Activated naive CD8-positive, alpha-beta T cell (primary cell): Measurements from ENCODE around the gene PCGF1.
A peak's percentile ranks its signal among the peaks of the same experiment; 100 is the strongest.
"Not testable (repeated sequence)": the region's sequence is repeated elsewhere in the genome, so short reads cannot be mapped to it uniquely, and the experiment has no call there.

Experiments
- H3K27ac Mint-ChIP-seq: one replicate; pipeline ENCODE4 v1.8.0; 2021; ENCODE audit warnings: mixed read lengths
- H3K27me3 Mint-ChIP-seq: one replicate; pipeline ENCODE4 v1.8.0; 2021; ENCODE audit warnings: mixed read lengths
- H3K36me3 Mint-ChIP-seq: one replicate; pipeline ENCODE4 v1.8.0; 2021; ENCODE audit warnings: mixed read lengths
- H3K4me1 Mint-ChIP-seq: one replicate; pipeline ENCODE4 v1.8.0; 2021; ENCODE audit warnings: low read depth, mixed read lengths
- H3K4me3 Mint-ChIP-seq: one replicate; pipeline ENCODE4 v1.8.0; 2021; ENCODE audit warnings: mild to moderate bottlenecking, mixed read lengths
- H3K9me3 Mint-ChIP-seq: one replicate; pipeline ENCODE4 v1.8.0; 2021; ENCODE audit warnings: low read depth, mixed read lengths

Gene PCGF1

DNA sequence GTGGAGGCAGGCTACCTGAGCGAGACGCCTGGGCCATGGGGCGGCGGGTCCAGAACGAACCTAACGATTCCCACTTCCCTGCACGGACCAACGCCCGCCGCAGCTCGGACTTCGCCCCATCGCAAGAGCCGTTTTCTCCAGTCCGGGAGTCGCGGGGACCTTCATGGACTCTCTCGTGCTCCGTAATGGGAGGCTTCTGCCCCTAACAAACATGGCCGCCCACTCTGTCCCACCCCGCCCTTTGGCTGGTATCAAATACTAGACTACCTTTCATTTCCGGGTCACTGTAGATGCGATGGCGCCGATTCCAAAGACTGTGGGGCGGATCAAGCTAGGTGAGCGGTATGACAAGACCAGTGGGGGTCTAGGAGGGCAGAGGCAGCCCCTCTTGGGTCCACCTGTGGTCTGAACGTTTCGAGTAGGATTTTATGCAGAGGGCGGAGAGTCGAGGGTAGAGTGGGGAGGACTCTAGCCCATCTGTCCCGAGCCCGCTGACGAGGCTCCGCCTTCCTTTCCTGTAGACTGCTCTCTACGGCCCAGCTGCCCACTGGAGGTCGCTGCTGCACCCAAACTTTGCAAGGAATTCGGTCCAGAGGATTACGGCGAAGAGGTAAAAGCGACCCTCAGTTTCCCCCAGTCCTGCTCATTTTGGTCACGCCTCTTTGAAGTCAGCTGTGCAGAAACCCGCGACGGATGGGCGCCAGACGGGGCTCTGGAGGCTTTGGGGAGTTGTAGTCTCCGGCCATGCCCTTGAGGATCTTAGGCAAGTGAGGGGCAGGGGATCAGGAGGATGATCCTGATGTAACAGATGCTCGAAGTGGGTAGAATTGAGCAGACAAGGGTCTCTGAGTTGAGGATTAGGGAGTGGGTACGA is 24.5 kb downstream of the PCGF1 start, which contains the start of the genes CCDC142 and TTC31:
Gene CCDC142, minus strand, starts transcription at position 198 of the 874 bp plus-strand sequence. Its CDS starts 161 bp downstream, at position 37.
Gene TTC31, plus strand, starts transcription at position 281 of the 874 bp plus-strand sequence. Its CDS starts 15 bp downstream, at position 296.
- no peaks in the 10 kb centered on the region for H3K36me3 Mint-ChIP-seq
- no peaks in the 10 kb centered on the region for H3K27me3 Mint-ChIP-seq
- H3K4me1 Mint-ChIP-seq = peaks cover 38% of the 10 kb centered on the region

DNA sequence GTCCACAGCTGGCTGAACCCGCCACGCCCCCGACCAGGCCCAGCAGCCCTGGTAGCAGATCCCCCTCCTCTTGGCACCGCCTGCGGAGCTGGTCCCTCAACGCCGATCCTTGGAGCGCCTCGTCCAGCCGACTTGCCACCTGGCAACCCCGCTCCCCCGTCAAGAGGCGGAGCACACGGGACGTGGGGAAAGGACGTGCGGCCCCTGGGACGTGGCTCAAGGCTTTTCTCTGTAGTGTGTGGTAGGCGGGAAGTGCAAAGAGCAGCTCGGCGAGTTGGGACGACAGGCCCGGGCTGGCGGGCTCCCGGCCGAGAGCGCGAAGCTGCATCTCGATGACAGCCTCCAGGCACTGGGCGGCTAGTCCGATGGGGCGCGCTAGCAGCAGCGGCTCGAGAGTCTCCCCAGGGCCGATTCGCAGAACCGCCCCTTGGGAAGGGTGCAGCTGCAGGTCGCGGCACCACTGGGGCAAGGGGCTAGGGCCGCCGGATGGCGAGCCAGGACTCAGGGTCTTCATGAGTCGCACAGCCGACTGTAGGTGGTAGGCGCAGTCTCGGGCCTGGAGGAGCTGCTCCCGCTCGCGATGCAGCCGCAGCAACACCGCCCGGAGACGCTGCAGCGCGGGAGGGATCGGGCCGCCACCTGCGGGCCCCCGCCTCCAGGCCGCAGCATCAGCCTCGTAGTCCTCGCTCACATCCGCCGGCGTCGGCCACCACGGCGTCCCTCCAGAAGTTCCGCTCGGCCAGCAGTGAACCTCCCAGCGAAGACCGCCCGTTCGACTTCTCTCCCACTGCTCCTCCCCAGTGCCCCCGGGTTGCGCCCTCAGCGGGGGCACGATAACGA is 25.3 kb downstream of the PCGF1 start:
- H3K36me3 Mint-ChIP-seq = peaks cover 4% of the 10 kb centered on the region
- H3K4me3 Mint-ChIP-seq = peak overlapping the region; percentile 99
- no peaks in the 10 kb centered on the region for H3K9me3 Mint-ChIP-seq
- H3K27ac Mint-ChIP-seq = peak overlapping the region; percentile 99
- H3K4me1 Mint-ChIP-seq = peaks cover 38% of the 10 kb centered on the region
- no peaks in the 10 kb centered on the region for H3K27me3 Mint-ChIP-seq

More for the DNA sequence above, 24.5 kb downstream of the PCGF1 start, which contains the start of the genes CCDC142 and TTC31:
- Mint-ChIP-seq H3K4me3 (peak within 1 kb of the TSS; percentile 99), H3K27ac (peak within 1 kb of the TSS; percentile 99), H3K9me3 (no peaks in the 10 kb centered on the region)

DNA sequence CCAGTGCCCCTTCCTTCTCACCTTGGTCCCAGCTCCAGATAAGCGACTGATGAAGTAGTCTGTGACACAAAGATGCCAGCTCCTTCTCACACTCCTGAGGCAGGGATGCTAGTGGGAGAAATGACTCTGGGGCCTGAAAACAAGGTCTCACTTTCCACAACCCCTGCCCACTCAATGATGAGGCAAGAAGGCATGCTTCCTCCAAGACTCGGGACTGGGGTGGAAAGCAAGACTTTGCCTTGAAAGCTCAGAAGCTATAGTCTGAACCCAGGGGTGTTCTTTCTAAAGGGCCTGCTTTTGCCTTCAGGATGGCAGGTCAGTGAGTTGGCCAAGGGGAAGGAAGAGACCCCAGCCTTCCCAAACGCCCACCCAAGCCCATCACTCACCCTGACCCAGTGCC is 26.1 kb downstream of the PCGF1 start:
- Mint-ChIP-seq H3K27me3 (no peaks in the 10 kb centered on the region), H3K9me3 (no peaks in the 10 kb centered on the region), H3K36me3 (peaks cover 4% of the 10 kb centered on the region), H3K27ac (no peak overlapping the region), H3K4me1 (peaks cover 36% of the 10 kb centered on the region), H3K4me3 (peak overlapping the region; percentile 99)

DNA sequence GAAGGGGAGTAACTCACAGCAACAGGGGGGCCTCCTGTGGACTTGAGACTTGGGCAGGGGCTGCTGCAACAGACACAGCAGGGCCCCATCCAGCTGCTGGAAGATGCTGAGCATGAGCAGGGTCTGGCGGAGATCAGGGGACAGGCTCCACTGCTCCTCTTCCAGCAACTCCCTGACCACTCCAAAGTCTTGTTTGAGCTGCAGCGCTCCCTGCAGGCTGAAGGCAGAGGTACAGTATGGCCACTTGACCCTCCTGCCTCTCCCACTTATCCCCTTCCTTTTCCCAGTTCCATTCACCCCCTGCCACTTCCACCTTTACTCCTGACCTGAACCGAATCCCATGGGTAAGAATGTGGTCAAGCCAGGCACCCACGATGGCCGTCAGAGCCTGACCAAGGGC is 32.6 kb downstream of the PCGF1 start:
- Mint-ChIP-seq H3K4me3 (no peak overlapping the region), H3K9me3 (no peaks in the 10 kb centered on the region), H3K36me3 (peaks cover 7% of the 10 kb centered on the region), H3K27me3 (no peaks in the 10 kb centered on the region), H3K4me1 (peaks cover 25% of the 10 kb centered on the region), H3K27ac (no peak overlapping the region)

DNA sequence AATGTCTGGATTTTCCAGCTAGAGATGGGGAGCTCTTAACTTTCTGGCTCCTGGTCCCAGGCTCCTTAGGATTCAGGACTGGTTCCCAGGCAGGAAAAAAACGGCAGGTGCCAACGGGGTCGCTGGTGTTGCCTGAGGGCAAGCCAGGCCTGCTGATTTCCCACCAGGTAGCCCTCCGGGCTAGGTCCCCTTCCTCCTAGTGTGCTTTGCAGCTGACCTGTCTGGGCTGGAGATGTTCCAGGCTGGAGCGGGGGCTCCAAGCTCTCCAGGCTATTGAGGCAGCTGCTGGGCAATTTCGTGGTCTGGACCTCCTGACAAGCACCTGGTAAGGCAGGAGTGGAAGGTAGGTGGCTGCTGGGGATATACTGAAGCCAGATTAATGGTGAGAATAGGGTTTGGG is 33.0 kb downstream of the PCGF1 start:
- Mint-ChIP-seq H3K4me3 (no peak overlapping the region), H3K27me3 (no peaks in the 10 kb centered on the region), H3K4me1 (peaks cover 25% of the 10 kb centered on the region), H3K27ac (no peak overlapping the region), H3K9me3 (no peaks in the 10 kb centered on the region), H3K36me3 (peaks cover 7% of the 10 kb centered on the region)

DNA sequence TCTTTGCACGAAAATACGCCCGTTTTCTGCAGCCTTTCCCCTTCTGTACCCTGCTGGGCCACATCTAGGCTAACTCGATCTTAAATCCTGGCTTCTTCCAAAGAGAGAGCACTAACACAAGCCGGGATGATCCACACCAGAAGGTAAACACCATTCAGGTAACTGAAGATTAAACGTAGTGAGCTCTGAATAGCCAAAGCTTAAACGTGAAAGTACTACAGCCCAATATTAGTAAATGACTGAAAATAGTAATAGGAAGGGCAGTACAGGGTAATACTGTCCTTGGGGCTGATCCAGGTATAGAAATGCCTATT is 34.6 kb downstream of the PCGF1 start:
- Mint-ChIP-seq H3K27ac (peak overlapping the region; percentile 97), H3K36me3 (peaks cover 7% of the 10 kb centered on the region), H3K9me3 (no peaks in the 10 kb centered on the region), H3K4me1 (peaks cover 21% of the 10 kb centered on the region), H3K4me3 (peak overlapping the region; percentile 99), H3K27me3 (no peaks in the 10 kb centered on the region)

DNA sequence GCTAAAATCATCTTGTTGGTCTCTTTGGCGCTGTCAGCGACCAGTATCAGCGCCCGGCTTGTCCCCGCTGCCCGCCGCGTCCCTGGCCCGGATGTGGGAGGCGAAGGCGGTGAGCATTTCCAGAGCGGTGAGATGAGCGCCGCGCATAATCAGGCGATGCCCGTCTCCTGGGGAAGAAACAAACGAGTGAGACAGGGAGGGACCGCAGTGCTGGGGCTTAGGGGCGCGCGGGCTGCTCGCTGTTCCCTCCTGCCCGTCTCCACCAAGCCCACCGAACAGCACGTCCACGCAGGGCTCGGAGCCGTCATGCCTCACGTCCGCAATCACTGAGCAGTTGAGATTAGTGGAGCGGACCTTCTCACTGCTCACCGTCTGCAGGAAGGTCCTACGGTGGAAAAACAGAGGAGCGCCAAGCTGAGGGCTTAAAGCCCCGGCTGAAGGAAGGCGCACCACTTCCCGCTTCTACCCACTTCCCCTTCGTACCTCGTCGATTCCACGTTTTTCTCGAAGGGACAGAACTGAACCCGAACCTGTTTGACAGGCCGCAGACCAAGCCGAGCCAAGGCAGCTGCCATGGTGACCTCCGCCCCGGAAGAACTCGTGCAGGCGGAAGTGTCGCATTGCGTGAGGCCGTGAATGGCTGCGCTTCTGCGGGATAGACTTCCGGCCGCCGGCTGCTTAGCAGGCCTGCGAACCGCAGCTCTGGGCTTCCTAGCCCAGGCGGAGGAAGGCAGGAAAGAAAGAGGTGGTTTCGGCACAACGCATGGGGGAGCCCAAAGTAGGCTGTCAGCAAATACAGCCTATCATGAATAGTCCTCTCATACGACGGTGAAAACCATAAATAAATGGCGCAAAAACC is 35.2 kb downstream of the PCGF1 start, which contains the start of gene MRPL53:
Gene MRPL53, minus strand, starts transcription at position 595 of the 859 bp plus-strand sequence. Its CDS starts 20 bp downstream, at position 575.
- H3K4me3 Mint-ChIP-seq = peak within 1 kb of the TSS; percentile 99

DNA sequence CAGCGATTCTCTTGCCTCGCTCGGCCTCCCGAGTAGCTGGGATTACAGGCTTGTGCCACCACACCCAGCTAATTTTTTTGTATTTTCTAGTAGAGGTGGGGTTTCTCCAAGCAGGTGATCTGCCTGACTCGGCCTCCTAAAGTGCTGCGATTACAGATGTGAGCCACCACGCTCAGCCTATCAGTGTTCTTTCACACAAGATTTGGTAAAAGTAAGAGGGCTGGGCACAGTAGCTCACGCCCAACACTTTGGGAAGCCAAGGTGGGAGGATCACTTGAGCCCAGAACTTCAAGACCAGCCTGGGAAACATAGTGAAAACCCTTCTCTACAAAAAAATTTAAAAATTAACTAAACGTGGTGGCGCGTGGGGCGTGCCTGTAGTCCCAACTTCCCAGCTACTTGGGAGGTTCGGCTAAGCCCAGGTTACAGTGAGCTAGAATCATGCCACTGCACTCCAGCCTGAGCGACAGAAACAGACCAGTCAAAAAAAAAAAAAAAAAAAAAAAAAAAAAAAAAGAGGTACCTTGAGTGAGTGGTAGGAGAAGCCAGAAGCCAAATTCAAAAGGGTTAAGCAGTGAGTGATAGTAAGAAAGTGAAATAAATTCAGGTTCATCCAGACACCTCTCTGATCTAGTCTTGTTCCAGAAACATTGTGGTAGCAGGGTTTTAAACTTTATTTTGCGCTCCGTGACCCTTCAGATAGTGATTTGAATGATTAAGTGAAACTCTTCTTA is 36.0 kb downstream of the PCGF1 start:
- Mint-ChIP-seq H3K27ac (peak overlapping the region; percentile 97), H3K4me3 (peak overlapping the region; percentile 99), H3K27me3 (no peaks in the 10 kb centered on the region), H3K9me3 (no peaks in the 10 kb centered on the region), H3K36me3 (peaks cover 4% of the 10 kb centered on the region), H3K4me1 (peaks cover 21% of the 10 kb centered on the region)

More for the DNA sequence above, 35.2 kb downstream of the PCGF1 start, which contains the start of gene MRPL53:
- Mint-ChIP-seq H3K36me3 (peaks cover 4% of the 10 kb centered on the region), H3K4me1 (peaks cover 21% of the 10 kb centered on the region), H3K27me3 (no peaks in the 10 kb centered on the region), H3K27ac (peak within 1 kb of the TSS; percentile 97), H3K9me3 (no peaks in the 10 kb centered on the region)

DNA sequence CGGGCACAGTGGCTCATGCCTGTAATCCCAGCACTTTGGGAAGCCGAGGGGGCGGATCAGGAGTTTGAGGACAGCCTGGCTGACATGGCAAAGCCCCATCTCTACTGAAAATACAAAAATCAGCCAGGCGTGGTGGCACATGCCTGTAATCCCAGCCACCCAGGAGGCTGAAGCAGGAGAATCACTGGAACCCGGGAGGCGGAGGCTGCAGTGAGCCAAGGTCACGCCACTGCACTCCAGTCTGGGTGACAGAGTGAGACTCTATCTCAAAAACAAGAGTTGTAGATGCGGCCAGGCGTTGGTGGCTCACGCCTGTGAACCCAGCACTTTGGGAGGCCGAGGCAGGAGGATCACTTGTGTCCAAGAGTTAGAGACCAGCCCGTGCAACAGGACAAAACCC is 36.8 kb downstream of the PCGF1 start:
- peak overlapping the region; percentile 94 for H3K27ac Mint-ChIP-seq
- H3K4me1 Mint-ChIP-seq = peaks cover 23% of the 10 kb centered on the region
- not testable (repeated sequence) for H3K27me3 Mint-ChIP-seq, H3K9me3 Mint-ChIP-seq, H3K36me3 Mint-ChIP-seq
- H3K4me3 Mint-ChIP-seq = peak overlapping the region; percentile 80

DNA sequence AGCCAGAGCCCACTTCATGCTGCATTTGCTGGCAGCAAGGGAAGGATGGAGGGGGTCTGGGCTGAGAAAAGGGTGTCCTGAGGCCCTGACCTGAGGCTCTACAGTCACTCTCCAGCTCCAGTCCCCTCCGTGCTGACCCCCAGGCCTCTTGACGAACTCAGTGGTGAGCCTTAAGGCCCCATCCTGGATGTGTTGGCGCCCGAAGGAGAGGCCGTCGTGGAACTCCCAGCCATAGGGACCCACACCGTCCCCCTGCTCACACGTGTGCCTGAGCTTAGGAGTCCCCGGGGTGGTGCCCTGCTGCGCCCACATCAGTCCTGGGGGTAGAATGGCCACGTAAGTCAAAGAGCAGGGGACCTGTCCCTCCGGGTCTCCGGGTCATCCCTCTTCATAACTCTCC is 43.1 kb downstream of the PCGF1 start:
- H3K27ac Mint-ChIP-seq = peak overlapping the region; percentile 76
- H3K9me3 Mint-ChIP-seq = no peaks in the 10 kb centered on the region
- peaks cover 27% of the 10 kb centered on the region for H3K4me1 Mint-ChIP-seq
- H3K27me3 Mint-ChIP-seq = no peaks in the 10 kb centered on the region
- peak overlapping the region; percentile 84 for H3K4me3 Mint-ChIP-seq
- peaks cover 3% of the 10 kb centered on the region for H3K36me3 Mint-ChIP-seq

DNA sequence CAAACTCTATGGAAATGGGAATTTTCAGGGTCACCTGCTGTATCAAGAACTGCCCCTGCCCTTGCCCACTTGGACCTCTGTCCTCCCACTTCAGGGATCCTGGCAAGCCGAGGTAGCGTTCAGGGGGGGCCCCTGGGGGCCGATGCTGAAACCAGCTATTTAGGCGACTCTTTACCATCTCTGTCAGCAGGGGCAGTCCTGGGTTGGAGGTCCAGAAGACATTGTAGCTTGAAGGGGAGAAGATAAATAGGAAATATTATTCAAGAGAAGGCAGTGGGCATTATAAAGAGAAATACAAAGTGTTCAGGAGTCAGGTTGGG is 44.7 kb downstream of the PCGF1 start:
- Mint-ChIP-seq H3K4me1 (peaks cover 41% of the 10 kb centered on the region), H3K27ac (peak overlapping the region; percentile 12), H3K9me3 (no peaks in the 10 kb centered on the region), H3K4me3 (peak overlapping the region; percentile 84), H3K36me3 (peaks cover 3% of the 10 kb centered on the region), H3K27me3 (no peaks in the 10 kb centered on the region)

DNA sequence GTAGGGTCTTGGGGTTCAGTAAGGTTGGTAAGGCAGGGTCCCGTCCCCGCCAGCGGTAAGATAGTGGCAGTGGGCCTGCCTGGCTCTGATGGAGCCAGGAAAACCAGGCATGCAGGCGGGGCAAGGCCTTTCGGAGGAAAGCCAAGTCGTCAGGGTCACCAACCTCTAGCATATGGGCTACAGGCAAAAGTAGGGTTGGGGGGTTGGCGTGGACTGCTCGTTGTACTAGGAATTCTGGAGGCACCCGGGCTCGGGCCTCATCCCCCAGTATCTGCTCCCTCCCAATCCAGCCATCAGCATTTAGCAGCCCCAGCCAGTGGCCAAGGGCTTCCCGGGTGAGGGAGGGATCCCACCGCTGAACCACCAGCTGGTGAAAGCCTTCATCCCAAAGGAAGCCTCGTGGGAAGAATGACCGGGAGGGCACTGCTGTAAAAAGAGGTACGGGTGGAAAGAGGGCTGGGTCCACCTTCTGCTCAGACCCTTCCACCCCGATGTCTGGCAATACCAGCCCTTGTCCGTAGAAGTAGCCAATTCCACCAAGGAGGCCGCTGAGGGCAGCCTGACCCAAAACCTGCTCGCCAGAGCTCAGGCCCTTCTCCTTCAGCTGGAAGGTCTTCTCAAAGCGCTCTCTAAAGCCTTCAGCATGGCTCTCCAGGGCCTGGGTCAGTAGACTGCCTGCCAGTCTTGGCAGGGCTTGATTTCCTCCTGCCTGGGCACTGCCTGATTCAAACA is 45.3 kb downstream of the PCGF1 start:
- no peaks in the 10 kb centered on the region for H3K27me3 Mint-ChIP-seq
- H3K27ac Mint-ChIP-seq = no peak overlapping the region
- peaks cover 4% of the 10 kb centered on the region for H3K36me3 Mint-ChIP-seq
- H3K9me3 Mint-ChIP-seq = no peaks in the 10 kb centered on the region
- peaks cover 44% of the 10 kb centered on the region for H3K4me1 Mint-ChIP-seq
- peak overlapping the region; percentile 84 for H3K4me3 Mint-ChIP-seq
